Pancreas (tissue), 10 donors: ENCODE results near the gene FAM170B. TPM values are rescaled to one million over a fixed set of nuclear protein-coding genes. Genes with fewer than 3 reads are reported as not detected.

Experiments used
- ATAC-seq, 4 donors: fragments of 200-7000 bp; cut with Tn5 transposase; one replicate each; pipeline versions ENCODE4 v1.8.0 to v1.9.1; 2020; ENCODE audit warnings: mild to moderate bottlenecking in 4 of 4, moderate library complexity in 4 of 4
- DNase-seq, 6 donors: peaks; one replicate each; pipeline ENCODE4 v3.0.0-alpha.2; 2020
- FAIRE-seq: peaks from 2 replicates; lab custom pipeline; 2012; peaks lifted over from hg19 to GRCh38; lab: Jason Lieb, UNC
- H3K27ac ChIP-seq, 4 donors: fragments of 200-600 bp; sonication (generic); 1 replicate in 3 of 4; 2 replicates in 1 of 4; pipeline versions ENCODE4 v1.5.0 to v1.8.0; 2020
- H3K27me3 ChIP-seq, 4 donors: fragments of 200-600 bp; one replicate each; pipeline ENCODE4 v1.8.0; 2021
- H3K36me3 ChIP-seq, 3 donors: fragments of 200-600 bp; sonication (generic) in 1 of 3; one replicate each; pipeline versions ENCODE4 v1.5.0 to v1.8.0; 2020 to 2021
- H3K4me1 ChIP-seq, 3 donors: fragments of 200-600 bp; one replicate each; pipeline ENCODE4 v1.8.0; 2021
- H3K4me3 ChIP-seq, 4 donors: fragments of 200-600 bp; sonication (generic) in 2 of 4; one replicate each; pipeline versions ENCODE4 v1.5.0 to v1.8.0; 2020 to 2021
- H3K9me3 ChIP-seq, 4 donors: fragments of 200-600 bp; one replicate each; pipeline ENCODE4 v1.8.0; 2021
- WGBS, 2 donors: extraction: QIAGEN DNeasy Blood & Tissue Kit; methylation state at CpG; one replicate each; pipeline ENCODE4 v1.1.7; 2013; 5-methylcytosine and 5-hydroxymethylcytosine counted together
- intact Hi-C, 3 donors: fragments of 100-400 bp; cut with DNase I; formaldehyde crosslinking; loops; one replicate each; pipeline versions ENCODE4 v1.11.1 to v1.14.2; 2022
- polyA plus RNA-seq, 2 donors: library from polyadenylated mRNA; stranded (reverse); fragments of 200-250 nt; gene quantifications; one replicate each; pipeline ENCODE4 v1.2.3, GENCODE V29; 2013
- total RNA-seq, 6 donors: library from RNA; stranded (reverse); fragmentation: NEBNext Ultra II Directional in 4 of 6; extraction: Animal tissue kit (Norgen Biotek cat#: 25700) in 4 of 6; gene quantifications; one replicate each; pipeline versions ENCODE4 v1.2.1 to v1.2.4, GENCODE V29; 2021 to 2023
- TF ChIP-seq, protein P1 (sequence below), 4 donors: fragments of 200-600 bp; sonication (generic) in 3 of 4; IDR thresholded peaks; one replicate each; pipeline versions ENCODE4 v1.5.0 to v1.8.0; 2021; ENCODE audit warnings: antibody characterized with exemption in 4 of 4
- donor health status: healthy with polysubstance abuse.
- donor health status: DM: no; HTN: no; CAD: no; lungs with moderate emphysema.
- donor health status: DM: no; HTN: no; CAD: no.
- donor health status: control.
- donor health status: control.
- donor health status: Bipolar disorder and iron deficiency.
- donor health status: DM: yes; HTN: yes; CAD: no.
- donor health status: DM: no; HTN: no; CAD: no.
- donor health status: DM: no; HTN: no; CAD: no.
- donor health status: DM: yes; HTN: yes; CAD: no.

The FAM170B gene
- total and polyA plus RNA-seq, 8 donors, result not detected

DNA sequence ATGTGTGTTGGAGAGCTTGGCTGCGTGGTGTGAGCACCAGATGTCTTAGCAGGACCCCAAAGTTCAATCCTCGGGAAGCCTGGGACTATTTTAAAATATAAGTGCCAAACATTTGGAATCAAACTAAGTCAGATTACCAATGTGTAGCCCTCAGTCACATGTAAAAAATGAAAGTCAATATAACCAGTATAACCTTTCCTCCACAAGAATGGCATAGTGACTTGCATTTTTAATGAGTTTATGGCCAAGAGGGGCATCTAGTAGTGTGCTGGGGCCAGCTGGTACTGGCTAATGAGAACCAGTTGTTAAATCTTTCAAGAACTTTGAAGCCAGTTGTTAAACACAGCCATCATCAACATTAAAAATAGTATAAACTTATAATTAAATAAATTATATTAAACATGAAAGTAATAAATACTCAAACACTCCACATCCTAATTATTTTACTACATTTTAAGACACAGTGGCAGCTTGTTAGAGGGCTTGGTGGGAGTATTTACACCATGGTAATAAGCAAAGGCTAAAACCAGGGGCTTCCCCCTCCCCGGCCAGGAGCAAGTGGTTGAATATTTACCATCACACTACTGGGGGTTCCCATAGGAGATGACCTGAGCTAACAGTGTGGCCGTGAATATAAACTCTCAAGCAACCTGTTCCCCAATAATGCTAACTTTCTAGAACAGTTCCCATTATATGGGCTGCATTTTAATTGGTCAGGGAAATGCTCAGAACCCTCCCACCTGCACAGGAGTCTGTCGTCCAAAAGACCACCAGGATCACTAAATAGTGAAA lies 7.9 kb upstream of the FAM170B start:
- ATAC-seq (no peak), DNase-seq (no peak), FAIRE-seq (no peak)
- TF ChIP-seq, protein P1, sequence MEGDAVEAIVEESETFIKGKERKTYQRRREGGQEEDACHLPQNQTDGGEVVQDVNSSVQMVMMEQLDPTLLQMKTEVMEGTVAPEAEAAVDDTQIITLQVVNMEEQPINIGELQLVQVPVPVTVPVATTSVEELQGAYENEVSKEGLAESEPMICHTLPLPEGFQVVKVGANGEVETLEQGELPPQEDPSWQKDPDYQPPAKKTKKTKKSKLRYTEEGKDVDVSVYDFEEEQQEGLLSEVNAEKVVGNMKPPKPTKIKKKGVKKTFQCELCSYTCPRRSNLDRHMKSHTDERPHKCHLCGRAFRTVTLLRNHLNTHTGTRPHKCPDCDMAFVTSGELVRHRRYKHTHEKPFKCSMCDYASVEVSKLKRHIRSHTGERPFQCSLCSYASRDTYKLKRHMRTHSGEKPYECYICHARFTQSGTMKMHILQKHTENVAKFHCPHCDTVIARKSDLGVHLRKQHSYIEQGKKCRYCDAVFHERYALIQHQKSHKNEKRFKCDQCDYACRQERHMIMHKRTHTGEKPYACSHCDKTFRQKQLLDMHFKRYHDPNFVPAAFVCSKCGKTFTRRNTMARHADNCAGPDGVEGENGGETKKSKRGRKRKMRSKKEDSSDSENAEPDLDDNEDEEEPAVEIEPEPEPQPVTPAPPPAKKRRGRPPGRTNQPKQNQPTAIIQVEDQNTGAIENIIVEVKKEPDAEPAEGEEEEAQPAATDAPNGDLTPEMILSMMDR (IDR thresholded peaks at IDR 0.05), result no peak
- no peak overlapping the region for H3K27ac ChIP-seq
- no peak overlapping the region for H3K4me3 ChIP-seq
- intact Hi-C loops, result no loop called here
- 64 to 68% methylated on average over 5 of the region's 5 CpGs for WGBS, 2 donors
- H3K4me1 ChIP-seq, result no peaks in the 10 kb centered on the region
- H3K27me3 ChIP-seq, result no peaks in the 10 kb centered on the region
- no peaks in the 10 kb centered on the region for H3K36me3 ChIP-seq
- no peaks in the 10 kb centered on the region for H3K9me3 ChIP-seq

DNA sequence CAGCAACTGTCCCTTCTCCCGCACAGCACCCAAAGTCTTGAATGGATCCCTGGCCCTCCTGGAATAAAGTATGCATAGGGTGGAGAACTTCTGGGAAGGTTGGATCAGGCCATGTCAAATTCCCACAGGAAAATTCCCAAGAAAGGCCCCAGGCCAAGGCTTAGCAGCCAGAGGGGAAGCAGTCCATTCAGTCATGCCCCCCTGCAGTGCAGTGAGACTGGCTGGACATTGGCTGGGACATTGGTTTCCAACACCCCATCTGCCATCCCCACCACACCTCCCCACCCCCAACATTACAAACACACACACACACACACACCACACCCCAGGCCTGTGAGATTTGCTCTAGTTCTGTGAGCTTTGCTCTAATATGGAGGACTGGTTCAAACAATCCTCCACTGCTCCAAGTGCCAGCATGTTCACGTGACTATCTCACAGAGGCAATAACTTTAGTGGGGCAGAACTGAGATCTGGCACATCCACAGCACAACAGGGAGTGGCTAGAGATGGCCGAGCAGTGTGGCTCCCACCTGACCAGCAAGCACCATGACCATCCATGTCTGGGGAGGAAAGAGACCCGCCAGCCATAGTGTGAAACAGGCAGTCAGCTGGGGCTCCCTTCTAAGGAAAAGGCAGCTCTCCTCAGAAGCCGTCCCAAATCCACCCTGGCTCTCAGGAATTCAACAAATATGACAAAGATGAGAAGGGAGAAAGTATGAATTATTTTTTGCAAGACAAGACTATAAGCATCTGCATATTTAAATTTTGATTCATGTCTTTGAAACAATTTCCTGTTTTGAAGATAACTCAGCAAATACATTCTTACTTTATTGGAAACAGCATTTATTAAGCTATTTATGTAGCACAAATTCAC lies 6.7 kb upstream of the FAM170B start:
- WGBS, 2 donors, result 70 to 76% methylated on average over 5 of the region's 5 CpGs
- no peaks in the 10 kb centered on the region for H3K36me3 ChIP-seq
- FAIRE-seq (no peak), ATAC-seq (no peak), DNase-seq (no peak)
- no peak overlapping the region for H3K27ac ChIP-seq
- no peaks in the 10 kb centered on the region for H3K4me1 ChIP-seq
- H3K27me3 ChIP-seq, result no peaks in the 10 kb centered on the region
- no peaks in the 10 kb centered on the region for H3K9me3 ChIP-seq
- H3K4me3 ChIP-seq, result no peak overlapping the region
- intact Hi-C loops, result no loop called here
- TF ChIP-seq, protein P1 (IDR thresholded peaks at IDR 0.05), result no peak

DNA sequence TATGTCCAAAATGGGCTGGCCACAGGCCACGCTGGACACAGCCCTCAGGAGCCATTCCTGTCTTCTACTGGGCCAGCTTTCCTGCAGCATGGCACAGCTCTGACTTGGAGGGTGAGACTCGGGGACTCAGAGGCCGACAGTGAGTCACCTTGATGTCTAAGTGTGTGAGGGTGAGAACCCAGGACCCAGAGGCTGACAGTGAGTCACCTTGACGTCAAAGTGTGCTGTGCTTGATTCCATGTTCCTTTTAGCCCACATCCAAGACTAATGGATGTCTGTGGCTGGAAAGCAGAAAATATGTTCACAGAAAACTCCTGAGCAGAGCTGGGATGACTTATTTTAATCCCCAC lies 6.0 kb upstream of the FAM170B start:
- 59 to 75% methylated on average over 4 of the region's 4 CpGs for WGBS, 2 donors
- Histone ChIP-seq H3K9me3 (no peaks in the 10 kb centered on the region), H3K36me3 (no peaks in the 10 kb centered on the region), H3K27me3 (no peaks in the 10 kb centered on the region), H3K27ac (peak overlapping the region in 1 of 4 donors; percentile 19), H3K4me3 (no peak overlapping the region), H3K4me1 (no peaks in the 10 kb centered on the region)
- ATAC-seq, result peak in 1 of 4 donors; percentile 43
- intact Hi-C loops, result no loop called here
- no peak for DNase-seq
- TF ChIP-seq, protein P1 (IDR thresholded peaks at IDR 0.05), result no peak
- no peak for FAIRE-seq

DNA sequence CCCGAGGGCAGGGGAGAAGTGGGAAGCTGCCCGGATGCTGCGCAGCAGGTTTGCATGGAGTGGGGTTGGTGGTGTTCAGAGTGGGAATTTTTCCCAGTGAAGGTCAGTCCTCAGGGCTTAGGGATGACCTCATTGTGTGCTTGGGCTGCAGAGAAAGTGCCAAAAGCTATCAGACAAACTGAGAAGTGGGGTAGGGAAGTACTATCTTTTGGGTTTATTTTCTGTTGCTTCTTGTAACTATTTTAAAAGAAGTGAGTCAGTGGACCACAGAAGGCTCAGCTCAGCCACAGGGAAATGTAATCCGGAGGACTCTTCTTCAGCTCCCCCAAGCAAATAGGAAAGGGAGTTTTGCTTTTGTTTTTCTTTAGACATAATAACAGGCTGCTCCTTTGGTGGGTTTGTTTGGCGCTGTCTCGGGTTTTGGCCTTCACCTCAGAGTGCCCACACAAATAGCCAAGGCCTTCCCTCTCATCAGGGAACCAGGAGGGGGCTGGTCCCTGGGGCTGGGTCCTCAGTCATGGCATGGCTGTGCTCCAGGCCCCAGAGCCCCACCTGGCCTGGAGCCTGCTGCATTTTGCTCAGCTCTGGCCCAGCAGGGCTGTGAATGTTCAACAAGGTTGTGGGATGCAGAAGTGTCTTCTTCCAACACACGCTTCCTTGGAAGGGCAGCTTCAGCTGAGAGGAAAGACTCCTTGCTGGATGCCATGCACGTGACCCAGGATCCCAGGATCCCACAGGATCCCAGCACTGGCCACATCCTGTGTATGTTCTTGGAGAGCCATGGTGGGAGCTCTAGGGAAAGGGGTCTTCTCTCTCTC lies 5.4 kb upstream of the FAM170B start:
- no peak for DNase-seq
- WGBS, 2 donors, result 56 to 58% methylated on average over 8 of the region's 8 CpGs
- TF ChIP-seq, protein P1 (IDR thresholded peaks at IDR 0.05), result no peak
- Histone ChIP-seq H3K36me3 (no peaks in the 10 kb centered on the region), H3K4me3 (no peak overlapping the region), H3K4me1 (no peaks in the 10 kb centered on the region), H3K27ac (peak overlapping the region in 1 of 4 donors; percentile 19), H3K9me3 (no peaks in the 10 kb centered on the region), H3K27me3 (no peaks in the 10 kb centered on the region)
- peak in 3 of 4 donors; percentile 22 to 72 (median 64) for ATAC-seq
- intact Hi-C loops, result no loop called here
- FAIRE-seq, result no peak
